PC-3 (cell line): ENCODE results near the gene DNAJB4. TPM values are rescaled to one million over a fixed set of nuclear protein-coding genes. Genes with fewer than 3 reads are reported as not detected.

Experiments used
- ATAC-seq: fragments of 200-7000 bp; cut with Tn5 transposase; 2 replicates; pipeline ENCODE4 v1.9.1; 2020; ENCODE audit warnings: mild to moderate bottlenecking, moderate library complexity
- Bru-seq: library from RNA; stranded (reverse); fragments of 400-500 nt; gene quantifications from one replicate; lab custom pipeline; 2021; lab: Mats Ljungman, UMichigan
- BruChase-seq, 2 experiments: library from RNA; stranded (reverse); fragments of 400-500 nt; gene quantifications; one replicate each; lab custom pipeline; 2021; lab: Mats Ljungman, UMichigan
- BruUV-seq: library from RNA; stranded (reverse); fragments of 400-500 nt; replicated peaks from 2 replicates; lab custom pipeline; 2021; lab: Mats Ljungman, UMichigan
- CTCF ChIA-PET: fragments of 300-600 bp; sonication (Branson Sonifier 250); formaldehyde crosslinking; loops from one replicate; lab custom pipeline; 2022; ENCODE audit warnings: antibody characterized with exemption; lab: Charles Lee
- POLR2A ChIA-PET: fragments of 300-600 bp; sonication (Branson Sonifier 250); formaldehyde crosslinking; loops from one replicate; lab custom pipeline; 2022; ENCODE audit warnings: antibody characterized with exemption; ENCODE audit not compliant: unreplicated experiment; lab: Charles Lee
- DNase-seq: peaks from one replicate; pipeline ENCODE4 v3.0.0-alpha.2; 2015
- H2AFZ ChIP-seq: fragments of 300-600 bp; sonication (generic); 2 replicates; pipeline ENCODE4 v1.6.0; 2016; ENCODE audit warnings: antibody characterized with exemption, low read length
- H3F3A ChIP-seq: fragments of 300-600 bp; sonication (generic); one replicate; pipeline ENCODE4 v1.6.0; 2017; ENCODE audit warnings: antibody characterized with exemption, low read length, control low read depth, mild to moderate bottlenecking; ENCODE audit not compliant: unreplicated experiment
- H3K27ac ChIP-seq: fragments of 300-600 bp; sonication (generic); 2 replicates; pipeline ENCODE4 v1.5.1; 2016; ENCODE audit warnings: mild to moderate bottlenecking, low read length
- H3K27me3 ChIP-seq: fragments of 300-600 bp; sonication (generic); 2 replicates; pipeline ENCODE4 v1.6.1; 2016; ENCODE audit warnings: low read length, mixed read lengths
- H3K36me3 ChIP-seq: fragments of 300-600 bp; sonication (generic); 2 replicates; pipeline ENCODE4 v1.6.1; 2016; ENCODE audit warnings: low read depth, mixed run types, low read length, mixed read lengths
- H3K4me1 ChIP-seq: fragments of 300-600 bp; sonication (generic); 2 replicates; pipeline ENCODE4 v1.5.1; 2016; ENCODE audit warnings: low read length; ENCODE audit not compliant: insufficient read depth
- H3K4me2 ChIP-seq: fragments of 300-600 bp; sonication (generic); 2 replicates; pipeline ENCODE4 v1.6.0; 2016; ENCODE audit warnings: low read length
- H3K4me3 ChIP-seq: fragments of 300-600 bp; sonication (generic); 2 replicates; pipeline ENCODE4 v1.5.1; 2016; ENCODE audit warnings: mild to moderate bottlenecking, low read length, mixed read lengths
- H3K79me2 ChIP-seq: fragments of 300-600 bp; sonication (generic); 2 replicates; pipeline ENCODE4 v1.6.1; 2017; ENCODE audit warnings: low read length, mixed read lengths
- H3K9ac ChIP-seq: fragments of 300-600 bp; sonication (generic); 2 replicates; pipeline ENCODE4 v1.6.0; 2016; ENCODE audit warnings: mild to moderate bottlenecking, low read length
- H3K9me2 ChIP-seq: fragments of 300-600 bp; sonication (generic); replicated peaks from 2 replicates; pipeline ENCODE4 v1.6.1; 2016; ENCODE audit warnings: mixed run types, low read length, mixed read lengths
- H3K9me3 ChIP-seq: fragments of 300-600 bp; sonication (generic); 2 replicates; pipeline ENCODE4 v1.6.1; 2016; ENCODE audit warnings: low read length, mixed read lengths
- H4K20me1 ChIP-seq: fragments of 300-600 bp; sonication (generic); 2 replicates; pipeline ENCODE4 v1.6.1; 2016; ENCODE audit warnings: low read length, mixed read lengths
- CTCF ChIP-seq: fragments of 300-600 bp; sonication (generic); conservative IDR thresholded peaks from 2 replicates; pipeline ENCODE4 v1.5.1; 2017; ENCODE audit warnings: antibody characterized with exemption, low read depth, mild to moderate bottlenecking, low read length
- EZH2 ChIP-seq: fragments of 300-600 bp; sonication (generic); IDR thresholded peaks from one replicate; pipeline ENCODE4 v1.6.1; 2017; ENCODE audit warnings: antibody characterized with exemption, mild to moderate bottlenecking, low read length; ENCODE audit not compliant: unreplicated experiment
- EZH2phosphoT487 ChIP-seq: fragments of 300-600 bp; sonication (generic); IDR thresholded peaks from 2 replicates; pipeline ENCODE4 v1.6.1; 2018; ENCODE audit warnings: mild to moderate bottlenecking, antibody characterized with exemption, low read length, borderline replicate concordance
- intact Hi-C: fragments of 100-400 bp; cut with micrococcal nuclease; formaldehyde crosslinking; loops from 2 replicates; pipeline ENCODE4 v1.9.0; 2023
- long read RNA-seq: library from polyadenylated mRNA; unstranded; transcript quantifications from one replicate; pipeline ENCODE4 v2.0.0, GENCODE V29; 2021; ENCODE audit not compliant: unreplicated experiment
- total RNA-seq: library from RNA; depleted of rRNA; stranded (reverse); fragments of >200 nt; gene quantifications from 2 replicates; pipeline ENCODE4 v1.2.3, GENCODE V29; 2014; rRNA removed

Gene DNAJB4
- total RNA-seq (4.5 and 10.5 TPM in 2 replicates), Bru-seq, nascent RNA (percentile 60 among the genes with signal in this experiment), BruChase-seq, experiment 1, labeled RNA remaining after a 6-hour chase (percentile 80 among the genes with signal in this experiment), BruChase-seq, experiment 2, labeled RNA remaining after a 2-hour chase (percentile 79 among the genes with signal in this experiment)
- long read RNA-seq, transcript DNAJB4-201 (3 exons, 2,988 nt): major isoform, 5 of 17 reads
- long read RNA-seq, partial matches to known transcripts: 0 of 17 reads
- long read RNA-seq, other reads (novel, unspliced or antisense): 8 of 17 reads

- Histone ChIP-seq H3K4me3 (peak within 1 kb of the TSS; percentile 84), H3K4me2 (peak within 1 kb of the TSS; percentile 91), H3F3A (no peaks in the 10 kb centered on the region), H3K79me2 (peaks cover 46% of the 10 kb centered on the region), H3K4me1 (peaks cover 36% of the 10 kb centered on the region), H3K36me3 (no peaks in the 10 kb centered on the region), H3K27me3 (no peaks in the 10 kb centered on the region), H3K9me3 (no peaks in the 10 kb centered on the region), H3K9ac (peak within 1 kb of the TSS; percentile 84), H2AFZ (peak within 1 kb of the TSS; percentile 75), H3K27ac (peak within 1 kb of the TSS; percentile 92), H3K9me2 (no peaks in the 10 kb centered on the region), H4K20me1 (no peaks in the 10 kb centered on the region)
- no peak for TF ChIP-seq EZH2phosphoT487
- TF ChIP-seq EZH2: no peak
- no peak for TF ChIP-seq CTCF
- ChIA-PET POLR2A (interaction anchor here (0.5 to 2.0 kb wide), 13 partner anchors 19 to 1150 kb away, joined by 3 to 24 read pairs (median 4); partner anchors contain the start of genes FUBP1 and IFI44L), CTCF (interaction anchor here (0.6 to 2.2 kb wide), 5 partner anchors 26 to 439 kb away, joined by 3 to 22 read pairs (median 5); partner anchors contain the start of gene FUBP1)
- DNase-seq (peak; percentile 95), ATAC-seq (peak; percentile 95)
- TSS peak; percentile 69 for BruUV-seq
- intact Hi-C loops: loop anchor here (1.0 to 2.0 kb wide), 4 partner anchors 26 to 109 kb away; partner anchors contain the start of gene FUBP1
These were observed at the start of gene DNAJB4 for GRCh38 chr1:78004719-78005447. Gene DNAJB4 (plus strand): TSS chr1:78004939. CDS start chr1:78005111, 172 bp downstream.

- peaks cover 92% of the 10 kb centered on the region for H3K36me3 ChIP-seq
- no peak overlapping the region for H3K27ac ChIP-seq
- H3K79me2 ChIP-seq: peaks cover 36% of the 10 kb centered on the region
- no TSS peak for BruUV-seq
- H2AFZ ChIP-seq: no peak overlapping the region
- ATAC-seq (no peak), DNase-seq (no peak)
- ChIA-PET POLR2A (no interaction called here), CTCF (no interaction called here)
- peaks cover 36% of the 10 kb centered on the region for H4K20me1 ChIP-seq
- H3K27me3 ChIP-seq: no peaks in the 10 kb centered on the region
- H3K9me3 ChIP-seq: no peaks in the 10 kb centered on the region
- H3F3A ChIP-seq: peaks cover 13% of the 10 kb centered on the region
- intact Hi-C loops: loop anchor here (2.0 kb wide), 1 partner anchor 21 kb away; no protein-coding TSS in a partner anchor
- TF ChIP-seq CTCF (no peak), EZH2phosphoT487 (no peak), EZH2 (no peak)
- no peaks in the 10 kb centered on the region for H3K4me1 ChIP-seq
- no peak overlapping the region for H3K9ac ChIP-seq
- H3K9me2 ChIP-seq: no peaks in the 10 kb centered on the region
- H3K4me3 ChIP-seq: no peak overlapping the region
- H3K4me2 ChIP-seq: no peak overlapping the region
These were observed 49.0 kb upstream of the DNAJB4 start for GRCh38 chr1:77955709-77956108.
